Measurements from ENCODE around the gene ACTN1.

The ACTN1 gene

GRCh38 chr14:68884031-68885030 is 94.8 kb downstream of the ACTN1 start:
- Histone ChIP-seq H3K9me3 (ENCODE audit: insufficient read depth, low read length) (no peaks in the 10 kb centered on the region), H3K9ac (ENCODE audit: insufficient read length, low read depth) (no peak overlapping the region), H3K27me3 (ENCODE audit: insufficient read depth, insufficient read length) (no peaks in the 10 kb centered on the region), H3K4me3 (ENCODE audit: insufficient read length, low read depth) (no peak overlapping the region), H3K4me1 (ENCODE audit: insufficient read depth, insufficient read length) (no peaks in the 10 kb centered on the region), H3K36me3 (ENCODE audit: insufficient read depth, insufficient read length, low read length) (peaks cover 92% of the 10 kb centered on the region)
- TF ChIP-seq SUZ12 (IDR thresholded peaks at IDR 0.05; ENCODE audit: extremely low read depth, insufficient read depth, insufficient read length): no peak
- no peak for TF ChIP-seq ZNF274 (IDR thresholded peaks at IDR 0.05; ENCODE audit: low read depth, low read length)
- DNase-seq (ENCODE audit: low read depth, low spot score): no peak

GRCh38 chr14:68882235-68882634 is 96.9 kb downstream of the ACTN1 start:
- H3K4me1 ChIP-seq (ENCODE audit: insufficient read depth, insufficient read length): no peaks in the 10 kb centered on the region
- H3K4me3 ChIP-seq (ENCODE audit: insufficient read length, low read depth): no peak overlapping the region
- H3K9ac ChIP-seq (ENCODE audit: insufficient read length, low read depth): no peak overlapping the region
- DNase-seq (ENCODE audit: low read depth, low spot score): no peak
- H3K36me3 ChIP-seq (ENCODE audit: insufficient read depth, insufficient read length, low read length): peaks cover 93% of the 10 kb centered on the region
- H3K27me3 ChIP-seq (ENCODE audit: insufficient read depth, insufficient read length): no peaks in the 10 kb centered on the region
- no peak for TF ChIP-seq YY1 (IDR thresholded peaks at IDR 0.05; ENCODE audit: insufficient read depth, insufficient read length)
- TF ChIP-seq ZNF274 (IDR thresholded peaks at IDR 0.05; ENCODE audit: low read depth, low read length): no peak
- TF ChIP-seq SUZ12 (IDR thresholded peaks at IDR 0.05; ENCODE audit: extremely low read depth, insufficient read depth, insufficient read length): no peak
- H3K9me3 ChIP-seq (ENCODE audit: insufficient read depth, low read length): no peaks in the 10 kb centered on the region

- Histone ChIP-seq H3K36me3 (ENCODE audit: insufficient read depth, insufficient read length, low read length) (peaks cover 95% of the 10 kb centered on the region), H3K27me3 (ENCODE audit: insufficient read depth, insufficient read length) (no peaks in the 10 kb centered on the region), H3K4me1 (ENCODE audit: insufficient read depth, insufficient read length) (no peaks in the 10 kb centered on the region), H3K4me3 (ENCODE audit: insufficient read length, low read depth) (no peak overlapping the region), H3K9me3 (ENCODE audit: insufficient read depth, low read length) (no peaks in the 10 kb centered on the region), H3K9ac (ENCODE audit: insufficient read length, low read depth) (no peak overlapping the region)
- TF ChIP-seq ZNF274 (IDR thresholded peaks at IDR 0.05; ENCODE audit: low read depth, low read length) (no peak), YY1 (IDR thresholded peaks at IDR 0.05; ENCODE audit: insufficient read depth, insufficient read length) (no peak), SUZ12 (IDR thresholded peaks at IDR 0.05; ENCODE audit: extremely low read depth, insufficient read depth, insufficient read length) (no peak)
- no peak for DNase-seq (ENCODE audit: low read depth, low spot score)
Measured at GRCh38 chr14:68881396-68881795, 97.7 kb downstream of the ACTN1 start.

- no peak overlapping the region for H3K9ac ChIP-seq (ENCODE audit: insufficient read length, low read depth)
- no peak for DNase-seq (ENCODE audit: low read depth, low spot score)
- H3K36me3 ChIP-seq (ENCODE audit: insufficient read depth, insufficient read length, low read length): peaks cover 96% of the 10 kb centered on the region
- no peak overlapping the region for H3K4me3 ChIP-seq (ENCODE audit: insufficient read length, low read depth)
- no peaks in the 10 kb centered on the region for H3K4me1 ChIP-seq (ENCODE audit: insufficient read depth, insufficient read length)
- no peaks in the 10 kb centered on the region for H3K27me3 ChIP-seq (ENCODE audit: insufficient read depth, insufficient read length)
- no peaks in the 10 kb centered on the region for H3K9me3 ChIP-seq (ENCODE audit: insufficient read depth, low read length)
- TF ChIP-seq YY1 (IDR thresholded peaks at IDR 0.05; ENCODE audit: insufficient read depth, insufficient read length) (no peak), SUZ12 (IDR thresholded peaks at IDR 0.05; ENCODE audit: extremely low read depth, insufficient read depth, insufficient read length) (no peak), ZNF274 (IDR thresholded peaks at IDR 0.05; ENCODE audit: low read depth, low read length) (no peak)
Measured at GRCh38 chr14:68880581-68881105, 98.5 kb downstream of the ACTN1 start.

GRCh38 chr14:68879841-68880575 is 99.1 kb downstream of the ACTN1 start:
- H3K4me1 ChIP-seq (ENCODE audit: insufficient read depth, insufficient read length): no peaks in the 10 kb centered on the region
- TF ChIP-seq ZNF274 (IDR thresholded peaks at IDR 0.05; ENCODE audit: low read depth, low read length) (no peak), SUZ12 (IDR thresholded peaks at IDR 0.05; ENCODE audit: extremely low read depth, insufficient read depth, insufficient read length) (no peak), YY1 (IDR thresholded peaks at IDR 0.05; ENCODE audit: insufficient read depth, insufficient read length) (no peak)
- H3K27me3 ChIP-seq (ENCODE audit: insufficient read depth, insufficient read length): no peaks in the 10 kb centered on the region
- H3K36me3 ChIP-seq (ENCODE audit: insufficient read depth, insufficient read length, low read length): peaks cover 96% of the 10 kb centered on the region
- H3K9ac ChIP-seq (ENCODE audit: insufficient read length, low read depth): no peak overlapping the region
- no peak overlapping the region for H3K4me3 ChIP-seq (ENCODE audit: insufficient read length, low read depth)
- DNase-seq (ENCODE audit: low read depth, low spot score): no peak
- H3K9me3 ChIP-seq (ENCODE audit: insufficient read depth, low read length): no peaks in the 10 kb centered on the region

- H3K9me3 ChIP-seq (ENCODE audit: insufficient read depth, low read length): no peaks in the 10 kb centered on the region
- no peak overlapping the region for H3K9ac ChIP-seq (ENCODE audit: insufficient read length, low read depth)
- peaks cover 96% of the 10 kb centered on the region for H3K36me3 ChIP-seq (ENCODE audit: insufficient read depth, insufficient read length, low read length)
- H3K27me3 ChIP-seq (ENCODE audit: insufficient read depth, insufficient read length): no peaks in the 10 kb centered on the region
- no peak overlapping the region for H3K4me3 ChIP-seq (ENCODE audit: insufficient read length, low read depth)
- DNase-seq (ENCODE audit: low read depth, low spot score): no peak
- no peak for TF ChIP-seq YY1 (IDR thresholded peaks at IDR 0.05; ENCODE audit: insufficient read depth, insufficient read length)
- no peaks in the 10 kb centered on the region for H3K4me1 ChIP-seq (ENCODE audit: insufficient read depth, insufficient read length)
Measured at GRCh38 chr14:68879321-68879781, 99.8 kb downstream of the ACTN1 start.

DNA sequence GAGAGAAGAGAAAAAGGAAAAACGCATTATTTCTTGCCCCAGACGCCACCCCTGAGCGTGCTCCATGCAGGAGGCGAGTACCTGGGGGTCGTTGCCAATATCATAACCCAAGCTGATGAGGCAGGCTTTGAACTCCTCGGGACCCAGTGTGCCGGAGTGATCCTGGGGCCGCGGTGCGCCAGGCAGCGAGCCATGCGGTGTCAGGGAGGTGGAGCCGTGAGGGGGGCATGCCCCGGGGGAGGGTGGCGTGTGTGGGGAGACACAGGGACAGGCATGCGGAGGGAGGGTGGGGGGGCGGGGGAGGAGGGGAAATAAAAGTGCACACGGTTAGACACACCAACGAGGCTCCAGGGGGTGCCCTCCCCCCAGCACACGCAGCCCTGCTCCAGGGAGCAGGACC is 100.2 kb downstream of the ACTN1 start:
- Histone ChIP-seq H3K9me3 (ENCODE audit: insufficient read depth, low read length) (no peaks in the 10 kb centered on the region), H3K9ac (ENCODE audit: insufficient read length, low read depth) (no peak overlapping the region), H3K4me1 (ENCODE audit: insufficient read depth, insufficient read length) (no peaks in the 10 kb centered on the region), H3K27me3 (ENCODE audit: insufficient read depth, insufficient read length) (no peaks in the 10 kb centered on the region), H3K36me3 (ENCODE audit: insufficient read depth, insufficient read length, low read length) (peaks cover 96% of the 10 kb centered on the region), H3K4me3 (ENCODE audit: insufficient read length, low read depth) (no peak overlapping the region)
- DNase-seq (ENCODE audit: low read depth, low spot score): no peak
- TF ChIP-seq YY1 (IDR thresholded peaks at IDR 0.05; ENCODE audit: insufficient read depth, insufficient read length) (no peak), ZNF274 (IDR thresholded peaks at IDR 0.05; ENCODE audit: low read depth, low read length) (no peak), SUZ12 (IDR thresholded peaks at IDR 0.05; ENCODE audit: extremely low read depth, insufficient read depth, insufficient read length) (no peak)

Data from NT2/D1 (cell line).